Erythroblast (primary cell): ENCODE data around the gene PIP5K1C.

Experiments
- GATA1 ChIP-seq: IDR thresholded peaks from 2 replicates; pipeline ENCODE4 v1.6.1; 2011; ENCODE audit warnings: low read depth, mild to moderate bottlenecking, control low read depth, low read length, moderate library complexity
- POLR2A ChIP-seq: IDR thresholded peaks from 2 replicates; pipeline ENCODE4 v1.6.1; 2011; ENCODE audit warnings: mild to moderate bottlenecking, low read length

DNA sequence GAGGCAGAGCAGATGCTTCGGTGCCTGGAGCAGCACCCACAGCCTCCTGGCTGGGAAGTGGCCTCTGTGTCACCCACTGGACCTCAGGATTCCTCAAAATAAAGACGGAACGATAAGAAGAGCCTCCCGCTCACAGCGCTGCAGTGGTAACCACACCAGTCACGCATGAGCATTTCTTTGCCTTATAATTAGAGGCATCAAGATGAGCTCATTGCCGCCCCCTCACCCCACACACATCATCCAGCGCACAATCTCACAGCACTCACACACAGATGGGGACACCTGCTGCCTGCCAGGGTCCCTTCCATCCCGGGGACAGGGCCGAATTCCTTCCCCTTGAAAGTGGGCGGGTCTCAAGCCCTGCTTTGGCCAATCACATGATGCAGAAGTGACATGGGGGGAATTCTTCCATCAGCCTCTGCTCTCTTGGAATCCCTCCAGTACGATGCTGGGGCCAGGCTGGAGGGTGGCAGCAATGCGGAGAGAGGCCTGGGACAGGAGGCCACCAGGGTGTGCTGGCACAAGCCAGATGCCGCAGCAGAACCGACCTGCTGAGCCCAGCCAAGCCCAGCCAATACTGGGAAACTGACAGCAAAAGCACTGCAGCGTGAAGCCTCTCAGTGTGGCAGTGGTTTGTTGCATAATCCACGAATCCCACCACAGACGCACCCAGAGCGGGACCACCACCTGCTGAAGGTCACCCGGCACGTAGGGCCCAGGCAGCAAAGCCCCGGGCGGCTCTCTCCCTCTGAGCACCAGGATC is 16.0 kb downstream of the PIP5K1C start:
- TF ChIP-seq POLR2A = no peak
- TF ChIP-seq GATA1 = no peak
